Measurements from ENCODE around the gene PYHIN1.

The PYHIN1 gene

DNA sequence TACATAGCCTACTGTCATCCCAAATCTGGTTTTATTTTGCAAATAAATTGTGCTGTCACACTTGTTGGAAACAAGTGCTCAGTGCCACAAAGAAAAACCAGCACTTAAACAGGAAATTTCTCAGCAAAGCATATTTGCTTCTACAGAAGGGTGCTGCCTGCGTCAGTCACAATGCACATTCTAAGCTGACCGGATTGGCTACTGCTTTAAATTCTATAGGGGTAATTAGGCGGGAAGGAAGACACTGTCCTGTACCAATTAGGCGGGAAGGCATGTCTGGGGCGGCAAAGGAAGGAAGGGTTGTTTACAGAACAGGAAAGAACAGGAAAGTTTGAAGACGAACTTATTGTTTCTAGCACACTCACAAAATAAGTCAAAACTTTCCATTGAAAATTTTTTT, 81.1 kb downstream of the PYHIN1 start:
- TF ChIP-seq SIN3A (IDR thresholded peaks at IDR 0.05; ENCODE audit: borderline replicate concordance, insufficient read depth, low read length) (peak; percentile 35; the same call in 1 of the 2 replicates), TAF1 (IDR thresholded peaks at IDR 0.05; ENCODE audit: borderline replicate concordance, insufficient read depth, low read length) (no peak)
- TF ChIP-seq, protein P1, sequence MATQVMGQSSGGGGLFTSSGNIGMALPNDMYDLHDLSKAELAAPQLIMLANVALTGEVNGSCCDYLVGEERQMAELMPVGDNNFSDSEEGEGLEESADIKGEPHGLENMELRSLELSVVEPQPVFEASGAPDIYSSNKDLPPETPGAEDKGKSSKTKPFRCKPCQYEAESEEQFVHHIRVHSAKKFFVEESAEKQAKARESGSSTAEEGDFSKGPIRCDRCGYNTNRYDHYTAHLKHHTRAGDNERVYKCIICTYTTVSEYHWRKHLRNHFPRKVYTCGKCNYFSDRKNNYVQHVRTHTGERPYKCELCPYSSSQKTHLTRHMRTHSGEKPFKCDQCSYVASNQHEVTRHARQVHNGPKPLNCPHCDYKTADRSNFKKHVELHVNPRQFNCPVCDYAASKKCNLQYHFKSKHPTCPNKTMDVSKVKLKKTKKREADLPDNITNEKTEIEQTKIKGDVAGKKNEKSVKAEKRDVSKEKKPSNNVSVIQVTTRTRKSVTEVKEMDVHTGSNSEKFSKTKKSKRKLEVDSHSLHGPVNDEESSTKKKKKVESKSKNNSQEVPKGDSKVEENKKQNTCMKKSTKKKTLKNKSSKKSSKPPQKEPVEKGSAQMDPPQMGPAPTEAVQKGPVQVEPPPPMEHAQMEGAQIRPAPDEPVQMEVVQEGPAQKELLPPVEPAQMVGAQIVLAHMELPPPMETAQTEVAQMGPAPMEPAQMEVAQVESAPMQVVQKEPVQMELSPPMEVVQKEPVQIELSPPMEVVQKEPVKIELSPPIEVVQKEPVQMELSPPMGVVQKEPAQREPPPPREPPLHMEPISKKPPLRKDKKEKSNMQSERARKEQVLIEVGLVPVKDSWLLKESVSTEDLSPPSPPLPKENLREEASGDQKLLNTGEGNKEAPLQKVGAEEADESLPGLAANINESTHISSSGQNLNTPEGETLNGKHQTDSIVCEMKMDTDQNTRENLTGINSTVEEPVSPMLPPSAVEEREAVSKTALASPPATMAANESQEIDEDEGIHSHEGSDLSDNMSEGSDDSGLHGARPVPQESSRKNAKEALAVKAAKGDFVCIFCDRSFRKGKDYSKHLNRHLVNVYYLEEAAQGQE (IDR thresholded peaks at IDR 0.05; ENCODE audit: insufficient read depth in 1 of 2, low read depth in 2 of 2, low read length in 2 of 2) = peak in 1 of 2 experiments; percentile 24; a peak in 1 of 4 replicates

DNA sequence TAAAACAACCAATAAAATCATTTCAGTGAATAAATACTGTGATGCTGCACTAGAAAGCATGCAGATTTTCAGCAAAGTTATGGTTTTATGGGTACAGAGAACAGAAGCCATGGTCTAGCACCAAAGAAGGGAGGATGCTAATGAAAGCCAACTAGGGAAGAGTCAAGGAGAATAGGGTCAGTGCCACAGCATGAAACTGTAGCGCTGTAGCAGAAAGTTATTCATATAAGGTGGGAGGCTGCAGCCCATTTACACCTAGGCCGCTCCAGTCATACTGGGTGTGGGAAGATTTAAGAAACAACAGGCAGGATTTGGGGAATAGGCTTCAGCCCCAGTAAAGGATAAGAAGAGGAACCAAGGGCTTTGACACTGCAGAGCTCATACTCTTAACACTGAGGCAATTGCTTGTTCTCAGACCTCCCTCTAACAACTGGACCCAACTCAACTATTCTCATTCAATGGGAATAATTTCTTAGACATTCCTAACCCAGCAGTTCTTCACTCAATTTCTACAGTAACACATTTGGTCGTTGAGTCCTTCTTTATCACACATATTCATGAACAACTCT, 82.7 kb downstream of the PYHIN1 start:
- no peak for TF ChIP-seq TAF1 (IDR thresholded peaks at IDR 0.05; ENCODE audit: borderline replicate concordance, insufficient read depth, low read length)
- no peak for TF ChIP-seq POLR2AphosphoS5 (IDR thresholded peaks at IDR 0.05; ENCODE audit: low read depth, low read length)
- TF ChIP-seq, protein P1 (IDR thresholded peaks at IDR 0.05; ENCODE audit: insufficient read depth in 1 of 2, low read depth in 2 of 2, low read length in 2 of 2) = no peak
- TF ChIP-seq SIN3A (IDR thresholded peaks at IDR 0.05; ENCODE audit: borderline replicate concordance, insufficient read depth, low read length) = no peak
- no peak for TF ChIP-seq FOXP2 (optimal IDR thresholded peaks at IDR 0.05; ENCODE audit: borderline replicate concordance, extremely low read depth, extremely low read length, insufficient read depth)

DNA sequence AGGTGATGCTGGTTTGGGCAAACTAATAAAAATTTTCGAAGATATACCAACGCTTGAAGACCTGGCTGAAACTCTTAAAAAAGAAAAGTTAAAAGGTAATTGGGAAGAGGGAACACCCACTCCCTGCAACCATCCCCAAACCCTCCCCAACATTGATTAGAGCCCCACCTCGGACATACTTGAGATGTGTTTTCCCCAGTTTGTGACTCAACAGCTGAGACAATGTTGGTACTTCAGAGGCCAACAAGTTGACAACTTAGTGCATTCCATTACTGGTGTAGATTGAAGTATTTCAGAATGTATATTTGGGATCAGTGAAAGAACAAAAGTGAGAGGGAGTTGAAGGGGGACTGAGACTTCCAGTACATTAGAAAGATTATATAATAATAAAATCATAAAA, 83.5 kb downstream of the PYHIN1 start:
- TF ChIP-seq POLR2AphosphoS5 (IDR thresholded peaks at IDR 0.05; ENCODE audit: low read depth, low read length) (no peak), TAF1 (IDR thresholded peaks at IDR 0.05; ENCODE audit: borderline replicate concordance, insufficient read depth, low read length) (no peak), FOXP2 (optimal IDR thresholded peaks at IDR 0.05; ENCODE audit: borderline replicate concordance, extremely low read depth, extremely low read length, insufficient read depth) (no peak), SIN3A (IDR thresholded peaks at IDR 0.05; ENCODE audit: borderline replicate concordance, insufficient read depth, low read length) (no peak)
- TF ChIP-seq, protein P1 (IDR thresholded peaks at IDR 0.05; ENCODE audit: insufficient read depth in 1 of 2, low read depth in 2 of 2, low read length in 2 of 2) = no peak

DNA sequence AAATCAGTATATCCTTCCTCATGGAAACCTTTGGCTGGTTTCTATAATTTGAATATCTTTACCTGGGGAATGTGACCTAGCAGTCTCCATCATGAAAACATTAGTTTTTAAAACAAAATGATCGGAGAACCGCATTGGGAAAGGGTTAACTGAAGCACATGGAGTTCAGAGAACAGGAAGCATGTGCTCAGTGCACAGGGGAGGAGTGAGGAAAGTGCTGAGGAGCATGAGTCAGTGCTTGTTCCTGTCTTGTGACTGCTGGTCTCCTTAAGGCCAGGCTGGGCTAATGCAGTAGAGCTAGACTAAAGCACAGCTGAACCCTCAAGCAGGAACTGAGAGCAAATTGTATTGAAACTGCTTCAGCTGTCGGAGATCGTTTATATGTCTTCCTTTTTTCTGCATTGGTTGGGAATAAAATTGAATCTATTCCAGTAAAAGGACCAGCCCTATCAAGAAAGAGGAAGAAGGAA, 84.1 kb downstream of the PYHIN1 start:
- TF ChIP-seq FOXP2 (optimal IDR thresholded peaks at IDR 0.05; ENCODE audit: borderline replicate concordance, extremely low read depth, extremely low read length, insufficient read depth) (no peak), TAF1 (IDR thresholded peaks at IDR 0.05; ENCODE audit: borderline replicate concordance, insufficient read depth, low read length) (peak; percentile 70; the same call in 1 of the 2 replicates), SIN3A (IDR thresholded peaks at IDR 0.05; ENCODE audit: borderline replicate concordance, insufficient read depth, low read length) (peak; percentile 25; the same call in 1 of the 2 replicates), POLR2AphosphoS5 (IDR thresholded peaks at IDR 0.05; ENCODE audit: low read depth, low read length) (peak; percentile 67)
- TF ChIP-seq, protein P1 (IDR thresholded peaks at IDR 0.05; ENCODE audit: insufficient read depth in 1 of 2, low read depth in 2 of 2, low read length in 2 of 2) = peak in 1 of 2 experiments; percentile 14; a peak in 1 of 4 replicates

Data from PFSK-1 (cell line).